ENCODE measurements around the gene ARPC2.
A peak's percentile ranks its signal among the peaks of the same experiment; 100 is the strongest.

ARPC2 gene

GRCh38 chr2:218193701-218194100, 23.3 kb upstream of the ARPC2 start:
- no peak for DNase-seq (ENCODE audit: low read depth)
- TF ChIP-seq, protein P1, sequence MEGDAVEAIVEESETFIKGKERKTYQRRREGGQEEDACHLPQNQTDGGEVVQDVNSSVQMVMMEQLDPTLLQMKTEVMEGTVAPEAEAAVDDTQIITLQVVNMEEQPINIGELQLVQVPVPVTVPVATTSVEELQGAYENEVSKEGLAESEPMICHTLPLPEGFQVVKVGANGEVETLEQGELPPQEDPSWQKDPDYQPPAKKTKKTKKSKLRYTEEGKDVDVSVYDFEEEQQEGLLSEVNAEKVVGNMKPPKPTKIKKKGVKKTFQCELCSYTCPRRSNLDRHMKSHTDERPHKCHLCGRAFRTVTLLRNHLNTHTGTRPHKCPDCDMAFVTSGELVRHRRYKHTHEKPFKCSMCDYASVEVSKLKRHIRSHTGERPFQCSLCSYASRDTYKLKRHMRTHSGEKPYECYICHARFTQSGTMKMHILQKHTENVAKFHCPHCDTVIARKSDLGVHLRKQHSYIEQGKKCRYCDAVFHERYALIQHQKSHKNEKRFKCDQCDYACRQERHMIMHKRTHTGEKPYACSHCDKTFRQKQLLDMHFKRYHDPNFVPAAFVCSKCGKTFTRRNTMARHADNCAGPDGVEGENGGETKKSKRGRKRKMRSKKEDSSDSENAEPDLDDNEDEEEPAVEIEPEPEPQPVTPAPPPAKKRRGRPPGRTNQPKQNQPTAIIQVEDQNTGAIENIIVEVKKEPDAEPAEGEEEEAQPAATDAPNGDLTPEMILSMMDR (conservative IDR thresholded peaks at IDR 0.05; ENCODE audit: low read depth, low read length) = no peak
- H3K4me3 ChIP-seq (ENCODE audit: low read length) = no peak overlapping the region

GRCh38 chr2:218194880-218195279, 22.1 kb upstream of the ARPC2 start:
- no peak for DNase-seq (ENCODE audit: low read depth)
- H3K4me3 ChIP-seq (ENCODE audit: low read length) = no peak overlapping the region
- TF ChIP-seq, protein P1 (conservative IDR thresholded peaks at IDR 0.05; ENCODE audit: low read depth, low read length) = no peak

DNA sequence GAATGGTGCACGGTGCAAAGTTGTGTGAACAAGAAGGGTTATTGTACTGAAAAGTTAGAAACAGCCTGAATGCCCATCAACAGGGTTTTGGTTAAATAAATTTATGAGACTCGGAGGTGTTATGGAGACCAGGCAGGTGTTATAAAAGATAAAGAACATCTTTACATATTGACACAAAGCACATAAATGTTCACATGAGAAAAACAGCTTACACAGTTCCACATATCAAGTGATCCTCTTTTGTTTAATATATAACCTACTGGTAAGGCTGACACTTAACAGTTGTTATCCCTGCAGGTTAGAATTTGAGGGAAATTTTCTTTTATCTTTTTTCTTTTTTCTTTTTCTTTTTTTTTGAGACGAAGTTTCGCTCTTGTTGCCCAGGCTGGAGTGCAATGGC, 20.0 kb upstream of the ARPC2 start:
- H3K4me3 ChIP-seq (ENCODE audit: low read length) = no peak overlapping the region
- TF ChIP-seq, protein P1 (conservative IDR thresholded peaks at IDR 0.05; ENCODE audit: low read depth, low read length) = no peak
- no peak for DNase-seq (ENCODE audit: low read depth)

- TF ChIP-seq, protein P1 (conservative IDR thresholded peaks at IDR 0.05; ENCODE audit: low read depth, low read length) = no peak
- DNase-seq (ENCODE audit: low read depth) = no peak
These were observed 14.7 kb upstream of the ARPC2 start for GRCh38 chr2:218202266-218202665.

GRCh38 chr2:218209078-218209477, 7.9 kb upstream of the ARPC2 start:
- DNase-seq (ENCODE audit: low read depth) = no peak
- H3K4me3 ChIP-seq (ENCODE audit: low read length) = no peak overlapping the region
- TF ChIP-seq, protein P1 (conservative IDR thresholded peaks at IDR 0.05; ENCODE audit: low read depth, low read length) = no peak

More at GRCh38 chr2:218202266-218202665, 14.7 kb upstream of the ARPC2 start:
- H3K4me3 ChIP-seq (ENCODE audit: low read length) = no peak overlapping the region

GRCh38 chr2:218214116-218214515, 2.9 kb upstream of the ARPC2 start:
- DNase-seq (ENCODE audit: low read depth) = no peak
- no peak overlapping the region for H3K4me3 ChIP-seq (ENCODE audit: low read length)
- TF ChIP-seq, protein P1 (conservative IDR thresholded peaks at IDR 0.05; ENCODE audit: low read depth, low read length) = no peak

GRCh38 chr2:218216336-218216673, 684 bp upstream of the ARPC2 start:
- TF ChIP-seq, protein P1 (conservative IDR thresholded peaks at IDR 0.05; ENCODE audit: low read depth, low read length) = no peak
- no peak for DNase-seq (ENCODE audit: low read depth)
- H3K4me3 ChIP-seq (ENCODE audit: low read length) = peak overlapping the region; percentile 97

Data from retinal pigment epithelial cell (primary cell).